Smooth muscle cell of the coronary artery (primary cell): ENCODE results near the gene PCED1A. TPM values are rescaled to one million over a fixed set of nuclear protein-coding genes. Genes with fewer than 3 reads are reported as not detected.

Experiments used
- total RNA-seq: library from RNA; depleted of rRNA; stranded (reverse); fragments of >200 nt; gene quantifications from 2 replicates; pipeline ENCODE4 v1.2.3, GENCODE V29; 2014; ENCODE audit warnings: low replicate concordance

PCED1A gene, protein sequence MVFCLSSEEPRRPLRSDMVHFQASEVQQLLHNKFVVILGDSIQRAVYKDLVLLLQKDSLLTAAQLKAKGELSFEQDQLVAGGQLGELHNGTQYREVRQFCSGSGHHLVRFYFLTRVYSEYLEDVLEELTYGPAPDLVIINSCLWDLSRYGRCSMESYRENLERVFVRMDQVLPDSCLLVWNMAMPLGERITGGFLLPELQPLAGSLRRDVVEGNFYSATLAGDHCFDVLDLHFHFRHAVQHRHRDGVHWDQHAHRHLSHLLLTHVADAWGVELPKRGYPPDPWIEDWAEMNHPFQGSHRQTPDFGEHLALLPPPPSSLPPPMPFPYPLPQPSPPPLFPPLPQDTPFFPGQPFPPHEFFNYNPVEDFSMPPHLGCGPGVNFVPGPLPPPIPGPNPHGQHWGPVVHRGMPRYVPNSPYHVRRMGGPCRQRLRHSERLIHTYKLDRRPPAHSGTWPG
- 18.0 and 19.1 TPM in 2 replicates for total RNA-seq

DNA sequence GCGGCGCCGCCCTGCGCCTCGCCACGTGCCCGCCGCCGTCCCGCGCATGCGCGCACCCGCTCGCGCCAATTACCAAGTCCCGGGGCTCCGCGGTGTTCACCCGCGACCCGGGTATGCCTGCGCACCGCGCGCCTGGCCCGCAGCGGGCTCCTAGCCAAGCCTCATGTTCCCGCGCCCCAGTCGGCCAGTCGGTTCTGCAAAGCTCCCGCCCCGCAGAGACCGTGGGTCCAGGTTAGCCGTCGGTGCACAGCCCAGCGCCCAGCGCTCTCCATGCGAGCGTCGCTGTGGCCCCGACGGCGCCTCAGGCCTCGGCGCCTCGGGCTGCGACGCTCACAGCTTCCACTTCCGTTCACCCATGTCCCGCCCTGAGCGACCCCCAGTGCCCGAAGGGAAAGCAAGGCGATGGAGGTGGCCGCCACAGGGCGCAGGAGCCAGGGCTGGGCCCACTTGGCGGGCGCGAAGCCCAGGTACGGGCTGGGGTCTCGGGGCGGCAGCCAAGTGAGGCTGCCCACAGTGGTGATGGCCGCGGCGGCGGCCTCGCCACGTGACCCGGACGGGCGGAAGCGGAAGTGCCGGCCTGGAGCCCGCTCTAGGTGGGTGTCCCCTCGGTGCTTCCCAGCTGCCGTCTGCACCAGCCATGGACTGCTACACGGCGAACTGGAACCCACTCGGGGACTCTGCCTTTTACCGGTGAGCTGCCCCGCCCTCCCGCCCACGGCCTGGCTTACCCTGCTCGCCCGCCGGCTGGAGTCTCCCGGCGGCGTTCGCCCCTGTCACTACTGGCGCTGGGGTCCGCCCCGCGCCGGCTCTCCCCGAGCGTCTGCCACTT lies at the start of gene PCED1A, which contains the start of gene VPS16:
Gene PCED1A, minus strand, starts transcription at position 518 of the 829 bp plus-strand sequence. CDS start 743 bp downstream, outside the sequence.
Gene VPS16, plus strand, starts transcription at position 608 of the 829 bp plus-strand sequence. Its CDS starts 30 bp downstream, at position 638.

GRCh38 chr20:2873010-2873746 lies 32.7 kb upstream of the PCED1A start, which contains the start of gene PTPRA:
Gene PTPRA (plus strand): TSS chr20:2873481. CDS start chr20:2964278, 90,797 bp downstream.

GRCh38 chr20:2816030-2816582 lies 24.3 kb downstream of the PCED1A start, which contains the start of gene TMEM239:
Gene TMEM239 (plus strand): TSS chr20:2816364. CDS start chr20:2816555, 191 bp downstream.

DNA sequence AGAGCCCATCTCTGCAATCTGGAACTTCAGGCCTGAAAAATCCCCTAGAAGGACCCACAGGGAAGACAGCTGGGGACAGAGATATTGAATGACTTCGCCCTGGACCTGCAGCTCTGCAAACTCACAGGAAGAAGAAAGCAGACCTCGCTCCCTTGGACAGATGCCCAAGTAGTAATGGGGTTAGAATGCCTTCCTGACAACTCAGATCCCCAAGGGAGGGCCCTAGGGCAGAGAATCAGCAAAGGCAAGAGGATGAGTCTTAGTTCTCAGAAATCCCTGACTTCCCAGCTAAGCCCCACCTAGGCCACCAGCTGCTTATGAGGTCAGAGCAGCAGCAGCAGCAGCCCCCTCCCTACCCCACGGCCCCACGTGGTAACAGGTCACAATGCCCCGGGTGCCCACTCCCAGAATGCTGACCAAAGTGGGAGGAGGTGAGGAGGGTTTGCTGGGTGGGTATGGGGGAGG lies 25.8 kb downstream of the PCED1A start, which contains the start of gene C20orf141:
Gene C20orf141, plus strand, starts transcription at position 401 of the 465 bp plus-strand sequence. CDS start 198 bp downstream, outside the sequence.

DNA sequence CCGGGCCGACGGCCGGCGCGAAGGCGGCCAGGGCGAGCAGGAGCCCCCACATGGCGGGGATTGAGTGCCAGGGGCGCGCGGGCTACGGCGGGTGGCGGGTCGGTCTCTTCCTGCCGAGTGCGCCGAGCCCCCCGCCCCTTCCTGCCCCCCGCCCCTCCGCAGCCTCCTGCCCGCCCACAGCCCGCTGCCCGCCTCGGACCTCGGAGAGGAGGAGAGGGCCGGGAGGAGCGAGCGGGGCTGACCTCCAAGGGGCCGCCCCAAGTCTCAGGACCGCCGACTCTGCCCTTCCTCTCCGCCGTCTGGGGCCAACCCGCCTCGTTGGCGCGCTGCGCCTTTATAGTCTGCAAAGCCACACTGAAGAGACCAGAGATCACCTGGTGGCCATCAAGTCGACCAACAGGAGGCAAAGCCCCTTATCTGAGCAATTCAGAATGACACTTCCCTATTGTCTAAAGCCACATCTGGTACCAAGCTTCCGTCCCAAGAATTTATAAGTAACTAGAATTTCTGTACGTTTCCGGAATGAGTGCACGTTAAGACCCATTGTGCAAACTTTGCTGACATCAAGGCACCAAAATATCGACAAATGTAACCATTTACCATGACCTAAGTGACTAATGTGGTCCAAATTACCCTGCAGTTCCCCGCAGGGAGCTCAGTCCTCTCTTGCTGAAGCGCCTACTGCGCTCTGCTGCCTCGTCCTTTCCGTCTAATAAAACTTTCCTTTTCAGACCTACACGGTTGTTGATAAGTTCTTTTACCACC lies 39.8 kb downstream of the PCED1A start, which contains the start of gene CPXM1:
Gene CPXM1, minus strand, starts transcription at position 107 of the 765 bp plus-strand sequence. Its CDS starts 55 bp downstream, at position 52.

Other genes starting within 250 kb of the PCED1A start
- 145 and 157 TPM in 2 replicates for gene NOP56, start 188.0 kb downstream of the PCED1A start, total RNA-seq
- 97.0 and 141 TPM in 2 replicates for gene IDH3B, start 176.4 kb downstream of the PCED1A start, total RNA-seq
- gene EBF4, start 147.9 kb downstream of the PCED1A start, total RNA-seq, result 0.59 and 0.75 TPM in 2 replicates
- 0.23 and 32.2 TPM in 2 replicates for gene CPXM1, start 40.0 kb downstream of the PCED1A start, total RNA-seq
- not detected in 2 replicates for gene C20orf141, start 25.7 kb downstream of the PCED1A start, total RNA-seq
- 0.35 TPM in 1 of 2 replicates, not detected in the other for gene TMEM239, start 24.3 kb downstream of the PCED1A start, total RNA-seq
- 66.8 and 135 TPM in 2 replicates for gene VPS16, start 90 bp upstream of the PCED1A start, total RNA-seq
- gene PTPRA, start 32.8 kb upstream of the PCED1A start, total RNA-seq, result 22.8 and 30.8 TPM in 2 replicates
- gene GNRH2, start 203.0 kb upstream of the PCED1A start, total RNA-seq, result not detected in 2 replicates
- gene MRPS26, start 205.4 kb upstream of the PCED1A start, total RNA-seq, result 42.8 and 45.7 TPM in 2 replicates
- gene OXT, start 231.0 kb upstream of the PCED1A start, total RNA-seq, result not detected in 2 replicates
- gene AVP, start 244.1 kb upstream of the PCED1A start, total RNA-seq, result not detected in 2 replicates